NCI-H146 treated with DMSO at 0.1 percent for 48 hours (cell line): Measurements from ENCODE around the gene NSMF.

ENCODE experiments used
- DNase-seq: peaks from one replicate; lab custom pipeline; 2025; ENCODE audit not compliant: unreplicated experiment; lab: John Stamatoyannopoulos, UW

Gene NSMF

GRCh38 chr9:137492464-137493363 lies 33.6 kb upstream of the NSMF start:
- DNase-seq, result no peak

- DNase-seq, result no peak
These were observed 32.8 kb upstream of the NSMF start for GRCh38 chr9:137491735-137492432.

GRCh38 chr9:137490532-137491186 lies 31.5 kb upstream of the NSMF start:
- no peak for DNase-seq

- no peak for DNase-seq
These were observed 29.8 kb upstream of the NSMF start for GRCh38 chr9:137488906-137489305.

GRCh38 chr9:137488327-137488653 lies 29.2 kb upstream of the NSMF start:
- DNase-seq, result no peak

- DNase-seq, result peak; percentile 22
These were observed 28.6 kb upstream of the NSMF start for GRCh38 chr9:137487454-137488326.

- no peak for DNase-seq
These were observed 27.7 kb upstream of the NSMF start for GRCh38 chr9:137486545-137487453.

GRCh38 chr9:137486141-137486490 lies 27.0 kb upstream of the NSMF start:
- DNase-seq, result no peak

GRCh38 chr9:137485343-137486140 lies 26.4 kb upstream of the NSMF start:
- no peak for DNase-seq

- DNase-seq, result no peak
These were observed 25.6 kb upstream of the NSMF start for GRCh38 chr9:137484551-137485315.

- no peak for DNase-seq
These were observed 23.1 kb upstream of the NSMF start for GRCh38 chr9:137482094-137482781.

- no peak for DNase-seq
These were observed 21.9 kb upstream of the NSMF start for GRCh38 chr9:137480686-137481683.

GRCh38 chr9:137479892-137480685 lies 21.0 kb upstream of the NSMF start:
- no peak for DNase-seq

- DNase-seq, result peak; percentile 16
These were observed 20.1 kb upstream of the NSMF start for GRCh38 chr9:137478962-137479861.

GRCh38 chr9:137478613-137478961 lies 19.5 kb upstream of the NSMF start:
- no peak for DNase-seq
